SK-N-SH treated with all-trans-retinoic acid at 6 μM for 48 hours (cell line): Measurements from ENCODE around the gene NAA38.

Experiments used
- ATAC-seq: fragments of 200-7000 bp; cut with Tn5 transposase; 3 replicates; pipeline ENCODE4 v1.9.1; 2020; ENCODE audit warnings: mild to moderate bottlenecking, moderate library complexity
- ARNTL ChIP-seq: fragments of 450-650 bp; formaldehyde crosslinking; IDR thresholded peaks from 2 replicates; pipeline ENCODE4 v1.5.0; 2020; ENCODE audit warnings: low read depth, mild to moderate bottlenecking, moderate library complexity, borderline replicate concordance
- BACH2 ChIP-seq: fragments of 250-450 bp; sonication (Bioruptor Pico); IDR thresholded peaks from 2 replicates; pipeline ENCODE4 v1.9.0; 2021; ENCODE audit warnings: mild to moderate bottlenecking, borderline replicate concordance
- CREB5 ChIP-seq: fragments of 250-450 bp; sonication (Bioruptor Pico); IDR thresholded peaks from 2 replicates; pipeline ENCODE4 v1.5.1; 2020; ENCODE audit warnings: low read depth, mild to moderate bottlenecking, moderate library complexity
- CSDC2 ChIP-seq: fragments of 250-450 bp; sonication (Bioruptor Pico); IDR thresholded peaks from 2 replicates; pipeline ENCODE4 v1.5.0; 2020; ENCODE audit warnings: mild to moderate bottlenecking, moderate library complexity
- CSRNP3 ChIP-seq: fragments of 250-450 bp; sonication (Bioruptor Pico); IDR thresholded peaks from 2 replicates; pipeline ENCODE4 v1.5.1; 2021; ENCODE audit warnings: mild to moderate bottlenecking, moderate library complexity
- GLIS3 ChIP-seq: fragments of 250-450 bp; sonication (Bioruptor Pico); IDR thresholded peaks from 2 replicates; pipeline ENCODE4 v1.5.0; 2020; ENCODE audit warnings: mild to moderate bottlenecking, moderate library complexity
- ISL1 ChIP-seq: fragments of 250-450 bp; sonication (Bioruptor Pico); IDR thresholded peaks from 2 replicates; pipeline ENCODE4 v2.1.2; 2022; ENCODE audit warnings: mild to moderate bottlenecking, moderate library complexity
- OSR1 ChIP-seq: fragments of 250-450 bp; sonication (Bioruptor Pico); IDR thresholded peaks from 2 replicates; pipeline ENCODE4 v1.8.0; 2022; ENCODE audit warnings: moderate library complexity, mild to moderate bottlenecking, inconsistent platforms
- PATZ1 ChIP-seq: fragments of 250-450 bp; sonication (Bioruptor Pico); IDR thresholded peaks from 2 replicates; pipeline ENCODE4 v1.8.0; 2020; ENCODE audit warnings: mild to moderate bottlenecking, moderate library complexity, borderline replicate concordance
- TCF4 ChIP-seq: fragments of 250-450 bp; sonication (Bioruptor Pico); IDR thresholded peaks from 2 replicates; pipeline ENCODE4 v1.8.0; 2021; ENCODE audit warnings: mild to moderate bottlenecking, moderate library complexity, borderline replicate concordance
- TSHZ2 ChIP-seq: fragments of 250-450 bp; sonication (Bioruptor Pico); IDR thresholded peaks from 2 replicates; pipeline ENCODE4 v1.5.0; 2020; ENCODE audit warnings: mild to moderate bottlenecking, moderate library complexity
- ZC3H10 ChIP-seq: fragments of 250-450 bp; sonication (Bioruptor Pico); IDR thresholded peaks from 2 replicates; pipeline ENCODE4 v1.5.1; 2021; ENCODE audit warnings: mild to moderate bottlenecking, moderate library complexity
- ZFP3 ChIP-seq: fragments of 250-450 bp; sonication (Bioruptor Pico); IDR thresholded peaks from 2 replicates; pipeline ENCODE4 v1.5.0; 2020; ENCODE audit warnings: mild to moderate bottlenecking, moderate library complexity
- ZNF565 ChIP-seq: fragments of 450-650 bp; formaldehyde crosslinking; conservative IDR thresholded peaks from 2 replicates; pipeline ENCODE4 v1.5.0; 2020; ENCODE audit warnings: low read depth, mild to moderate bottlenecking, moderate library complexity
- ZNF8 ChIP-seq: fragments of 450-650 bp; formaldehyde crosslinking; IDR thresholded peaks from 2 replicates; pipeline ENCODE4 v1.5.0; 2020; ENCODE audit warnings: mild to moderate bottlenecking, moderate library complexity

Gene NAA38

GRCh38 chr17:7834957-7835813 is 22.2 kb downstream of the NAA38 start:
- TF ChIP-seq GLIS3 (CRISPR knock-in tag) (no peak), ZFP3 (CRISPR knock-in tag) (no peak), ISL1 (no peak), ZNF8 (CRISPR knock-in tag) (no peak), OSR1 (no peak), BACH2 (no peak), TSHZ2 (CRISPR knock-in tag) (no peak), ZC3H10 (no peak), ARNTL (CRISPR knock-in tag) (peak; percentile 97), CSRNP3 (no peak), PATZ1 (peak; percentile 82; the same call in 1 of the 2 replicates), CREB5 (CRISPR knock-in tag) (no peak), TCF4 (CRISPR knock-in tag) (no peak), ZNF565 (CRISPR knock-in tag) (no peak), CSDC2 (no peak)
- peak; percentile 58 for ATAC-seq

- ATAC-seq, result peak; percentile 2
- TF ChIP-seq ZFP3 (CRISPR knock-in tag), result no peak
- no peak for TF ChIP-seq BACH2
- TF ChIP-seq CSRNP3, result no peak
- TF ChIP-seq ZC3H10, result no peak
- TF ChIP-seq TCF4 (CRISPR knock-in tag), result no peak
- TF ChIP-seq TSHZ2 (CRISPR knock-in tag), result no peak
- TF ChIP-seq ARNTL (CRISPR knock-in tag), result no peak
- no peak for TF ChIP-seq ZNF565 (CRISPR knock-in tag)
- TF ChIP-seq, all 23 proteins: peak for 0
Observed at GRCh38 chr17:7834542-7834956, 22.8 kb downstream of the NAA38 start.
